SK-N-MC (cell line): Measurements from ENCODE around the gene CFTR.

Experiments
- EZH2 ChIP-seq: fragments of 200-600 bp; sonication (generic); IDR thresholded peaks from one replicate; pipeline ENCODE4 v1.6.1; 2017; ENCODE audit warnings: antibody characterized with exemption
- POLR2AphosphoS5 ChIP-seq: IDR thresholded peaks from 2 replicates; pipeline ENCODE4 v1.6.1; 2012; ENCODE audit warnings: mild to moderate bottlenecking, low read depth, low read length, borderline replicate concordance

GRCh38 chr7:117669818-117670217 lies 190.0 kb downstream of the CFTR start:
- TF ChIP-seq POLR2AphosphoS5: no peak
- TF ChIP-seq EZH2: no peak
